Stimulated activated effector memory CD8-positive, alpha-beta T cell treated with anti-CD3 and anti-CD28 coated beads, Interleukin-12 subunit alpha, Interleukin-12 subunit beta, amount 100 ng/mL, for 72 hours (primary cell): ENCODE results near the gene ACTBL2.
A peak's percentile ranks its signal among the peaks of the same experiment; 100 is the strongest.

Source experiments
- ATAC-seq: fragments of 150-1000 bp; cut with Tn5 transposase; 2 replicates; pipeline ENCODE4 v1.10.0; 2021
- DNase-seq, 2 donors: peaks; one replicate each; pipeline ENCODE4 v3.0.0; 2021 to 2022; ENCODE audit warnings: low spot score in 2 of 2
- H3K27ac Mint-ChIP-seq: one replicate; pipeline ENCODE4 v1.8.0; 2022; ENCODE audit warnings: mild to moderate bottlenecking, mixed read lengths
- H3K36me3 Mint-ChIP-seq: one replicate; pipeline ENCODE4 v1.8.0; 2022; ENCODE audit warnings: mild to moderate bottlenecking, mixed read lengths
- H3K4me1 Mint-ChIP-seq: one replicate; pipeline ENCODE4 v1.8.0; 2022; ENCODE audit warnings: mixed read lengths
- H3K4me3 Mint-ChIP-seq: one replicate; pipeline ENCODE4 v1.8.0; 2022; ENCODE audit warnings: mild to moderate bottlenecking, mixed read lengths
- H3K9me3 Mint-ChIP-seq: one replicate; pipeline ENCODE4 v1.8.0; 2022; ENCODE audit warnings: mixed read lengths

Gene ACTBL2

DNA sequence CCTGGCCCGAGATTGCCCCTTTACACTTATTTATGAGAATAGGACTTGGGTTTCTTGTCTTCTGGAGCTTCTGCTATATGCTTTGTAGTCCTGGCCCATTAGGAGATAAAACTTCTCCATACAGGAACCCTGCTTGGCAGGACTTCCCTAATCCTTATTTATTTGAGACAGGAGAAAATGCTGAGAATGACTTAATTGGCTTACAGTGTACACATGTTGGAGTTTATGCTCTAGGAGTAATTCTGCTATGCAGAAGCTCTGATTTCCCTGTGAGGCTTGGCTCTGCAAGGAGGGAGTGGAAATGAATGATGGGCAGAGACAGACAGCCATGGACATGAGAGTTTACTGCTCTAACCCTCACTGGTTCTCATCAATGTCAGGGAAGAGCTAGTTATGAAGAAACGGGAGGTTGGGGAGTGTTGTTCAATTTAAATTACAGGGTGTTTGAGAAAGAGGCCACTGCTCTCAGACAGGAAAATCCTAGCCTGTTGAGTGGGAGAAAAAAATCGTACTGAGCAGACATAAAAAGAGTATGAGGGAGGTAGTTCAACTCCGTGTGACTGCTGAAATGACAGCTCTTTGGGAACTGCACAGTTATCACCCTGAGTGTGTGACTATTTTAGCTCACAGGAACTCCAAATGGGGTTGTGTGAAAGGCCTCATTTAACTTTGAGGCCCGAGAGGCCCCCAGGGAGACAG is 37.5 kb downstream of the ACTBL2 start:
- Mint-ChIP-seq H3K36me3 (no peaks in the 10 kb centered on the region), H3K9me3 (no peaks in the 10 kb centered on the region), H3K4me1 (no peaks in the 10 kb centered on the region), H3K27ac (no peak overlapping the region), H3K4me3 (no peak overlapping the region)
- no peak for DNase-seq
- ATAC-seq, result no peak

DNA sequence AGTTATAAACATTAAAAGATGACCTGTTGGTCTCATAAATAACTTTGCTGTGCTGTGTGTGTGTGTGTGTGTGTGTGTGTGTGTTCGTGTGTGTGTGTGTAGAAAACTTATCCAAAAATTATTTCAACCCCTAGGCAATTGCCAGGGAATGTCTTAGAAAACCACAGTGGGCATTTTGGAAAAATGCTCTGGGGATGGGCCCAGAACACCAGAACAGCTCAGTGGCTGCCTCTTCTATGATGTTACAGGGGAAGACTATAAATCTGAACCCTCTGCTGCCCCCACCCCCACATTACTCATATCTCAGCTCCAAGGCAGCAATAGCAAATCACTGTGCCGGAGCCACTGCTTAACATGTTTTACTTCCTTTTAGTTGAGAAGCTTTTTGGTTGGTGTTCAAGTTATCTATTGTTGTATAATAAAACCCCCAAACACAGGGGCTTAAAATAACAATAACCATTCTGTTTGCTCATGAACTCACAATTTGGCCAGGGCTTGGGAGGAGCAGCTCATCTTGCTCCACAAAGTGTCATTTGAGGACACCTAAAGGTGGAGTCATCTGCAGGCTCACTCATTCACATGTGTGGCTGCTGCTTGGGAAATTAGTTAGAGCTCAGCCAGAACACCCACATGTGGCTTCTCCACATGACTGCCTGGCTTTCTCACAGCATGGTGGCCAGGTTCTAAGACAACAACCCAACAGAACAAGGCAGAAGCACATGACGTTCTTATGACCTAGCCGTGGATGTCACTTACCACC is 40.4 kb downstream of the ACTBL2 start:
- peak; percentile 49 for ATAC-seq
- H3K4me3 Mint-ChIP-seq, result no peak overlapping the region
- H3K36me3 Mint-ChIP-seq, result no peaks in the 10 kb centered on the region
- no peaks in the 10 kb centered on the region for H3K9me3 Mint-ChIP-seq
- H3K27ac Mint-ChIP-seq, result no peak overlapping the region
- DNase-seq, result no peak
- no peaks in the 10 kb centered on the region for H3K4me1 Mint-ChIP-seq

- DNase-seq, result no peak
- ATAC-seq, result no peak
- H3K9me3 Mint-ChIP-seq, result no peaks in the 10 kb centered on the region
- no peaks in the 10 kb centered on the region for H3K36me3 Mint-ChIP-seq
- no peak overlapping the region for H3K4me3 Mint-ChIP-seq
- H3K27ac Mint-ChIP-seq, result no peak overlapping the region
- H3K4me1 Mint-ChIP-seq, result no peaks in the 10 kb centered on the region
Measured at GRCh38 chr5:57441557-57441956, 41.1 kb downstream of the ACTBL2 start.

DNA sequence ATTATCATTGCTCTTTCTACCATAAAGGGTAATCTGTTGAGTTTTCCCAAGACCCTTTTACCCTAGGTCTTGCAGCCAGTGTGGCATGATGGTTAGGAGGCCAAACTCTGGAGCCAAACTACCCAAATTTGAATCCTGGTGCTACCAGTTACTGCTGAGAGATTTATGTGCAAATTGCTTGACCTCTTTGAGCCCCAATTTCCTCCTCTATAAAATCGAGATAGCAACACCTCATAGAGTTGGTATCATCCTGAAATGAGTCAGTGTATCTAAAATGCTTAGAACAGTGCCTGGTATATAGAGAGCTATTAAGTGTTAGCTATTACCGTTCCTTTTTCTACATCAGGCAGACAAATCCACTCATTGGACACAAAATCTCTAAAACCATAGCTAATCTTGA is 43.0 kb downstream of the ACTBL2 start:
- Mint-ChIP-seq H3K9me3 (no peaks in the 10 kb centered on the region), H3K4me3 (no peak overlapping the region), H3K4me1 (no peaks in the 10 kb centered on the region), H3K27ac (no peak overlapping the region), H3K36me3 (no peaks in the 10 kb centered on the region)
- ATAC-seq (no peak), DNase-seq (no peak)

- Mint-ChIP-seq H3K27ac (no peak overlapping the region), H3K4me1 (no peaks in the 10 kb centered on the region), H3K36me3 (no peaks in the 10 kb centered on the region), H3K9me3 (no peaks in the 10 kb centered on the region), H3K4me3 (no peak overlapping the region)
- DNase-seq, result no peak
- ATAC-seq, result no peak
Measured at GRCh38 chr5:57437976-57438805, 44.4 kb downstream of the ACTBL2 start.

GRCh38 chr5:57436586-57436985 is 46.0 kb downstream of the ACTBL2 start:
- H3K27ac Mint-ChIP-seq, result no peak overlapping the region
- ATAC-seq (no peak), DNase-seq (no peak)
- H3K4me3 Mint-ChIP-seq, result no peak overlapping the region
- no peaks in the 10 kb centered on the region for H3K36me3 Mint-ChIP-seq
- H3K4me1 Mint-ChIP-seq, result no peaks in the 10 kb centered on the region
- H3K9me3 Mint-ChIP-seq, result no peaks in the 10 kb centered on the region

DNA sequence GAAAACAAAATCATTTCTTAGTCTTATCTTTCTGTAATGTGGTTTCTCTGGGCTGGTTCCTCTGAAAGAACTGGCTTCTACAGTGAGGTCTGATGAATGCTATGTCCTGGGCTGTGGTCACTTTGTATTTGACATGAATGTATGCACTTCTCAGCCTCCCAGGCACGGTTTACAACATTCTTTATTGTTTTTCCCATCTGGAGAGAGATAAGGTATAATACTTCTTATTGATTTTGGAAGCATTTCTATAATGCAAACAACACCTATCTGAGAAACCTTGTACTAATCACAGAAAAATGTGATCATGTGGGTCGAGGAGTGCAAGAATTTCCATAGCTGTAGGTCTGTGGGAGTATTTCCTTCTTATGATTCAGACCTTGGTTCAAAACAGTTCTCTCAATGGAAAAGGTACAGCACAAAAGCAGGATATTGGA is 46.9 kb downstream of the ACTBL2 start:
- Mint-ChIP-seq H3K4me1 (no peaks in the 10 kb centered on the region), H3K4me3 (no peak overlapping the region), H3K9me3 (no peaks in the 10 kb centered on the region), H3K36me3 (no peaks in the 10 kb centered on the region), H3K27ac (no peak overlapping the region)
- ATAC-seq, result no peak
- DNase-seq, result no peak

GRCh38 chr5:57434683-57435082 is 47.9 kb downstream of the ACTBL2 start:
- no peaks in the 10 kb centered on the region for H3K4me1 Mint-ChIP-seq
- H3K4me3 Mint-ChIP-seq, result no peak overlapping the region
- ATAC-seq (no peak), DNase-seq (no peak)
- H3K27ac Mint-ChIP-seq, result no peak overlapping the region
- no peaks in the 10 kb centered on the region for H3K9me3 Mint-ChIP-seq
- no peaks in the 10 kb centered on the region for H3K36me3 Mint-ChIP-seq

- DNase-seq (no peak), ATAC-seq (no peak)
- no peak overlapping the region for H3K27ac Mint-ChIP-seq
- H3K9me3 Mint-ChIP-seq, result no peaks in the 10 kb centered on the region
- H3K36me3 Mint-ChIP-seq, result no peaks in the 10 kb centered on the region
- H3K4me3 Mint-ChIP-seq, result no peak overlapping the region
- no peaks in the 10 kb centered on the region for H3K4me1 Mint-ChIP-seq
Measured at GRCh38 chr5:57434227-57434640, 48.4 kb downstream of the ACTBL2 start.

- Mint-ChIP-seq H3K4me3 (no peak overlapping the region), H3K36me3 (no peaks in the 10 kb centered on the region), H3K9me3 (no peaks in the 10 kb centered on the region), H3K4me1 (no peaks in the 10 kb centered on the region), H3K27ac (no peak overlapping the region)
- no peak for ATAC-seq
- no peak for DNase-seq
Measured at GRCh38 chr5:57432876-57433275, 49.7 kb downstream of the ACTBL2 start.

DNA sequence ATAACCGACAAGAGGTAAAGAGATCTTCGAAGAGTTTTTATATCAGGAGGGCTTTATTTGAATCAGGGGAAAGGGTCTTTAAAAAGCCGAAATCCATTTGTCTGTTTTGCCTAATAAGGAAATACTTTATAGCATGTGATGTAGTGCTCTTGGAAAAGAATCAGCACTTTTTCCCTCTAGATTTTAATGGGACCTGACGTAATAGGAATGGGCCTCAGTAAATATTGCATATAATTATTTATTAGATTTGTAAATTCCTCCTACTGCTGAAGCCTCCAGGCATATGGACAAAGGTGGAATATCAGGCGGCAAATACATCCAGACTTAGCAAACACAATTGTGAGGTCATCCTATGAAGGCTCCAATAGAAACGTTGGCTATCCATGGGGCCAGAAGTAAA is 50.9 kb downstream of the ACTBL2 start:
- H3K4me3 Mint-ChIP-seq, result no peak overlapping the region
- ATAC-seq, result no peak
- no peaks in the 10 kb centered on the region for H3K36me3 Mint-ChIP-seq
- no peak for DNase-seq
- H3K27ac Mint-ChIP-seq, result no peak overlapping the region
- H3K9me3 Mint-ChIP-seq, result no peaks in the 10 kb centered on the region
- no peaks in the 10 kb centered on the region for H3K4me1 Mint-ChIP-seq
